GM12873 (cell line): ENCODE data around the gene ABCD1.

Experiments used
- CTCF ChIP-seq: IDR thresholded peaks from 2 replicates; pipeline ENCODE4 v1.5.1; 2012; ENCODE audit warnings: low read depth, mild to moderate bottlenecking, moderate library complexity, low read length, control low read depth; ENCODE audit not compliant: insufficient read depth; ENCODE audit errors: missing control alignments

Gene ABCD1

GRCh38 chrX:153723351-153724251, 1.1 kb upstream of the ABCD1 start:
- peak; percentile 59 for TF ChIP-seq CTCF

GRCh38 chrX:153725039-153725831, 579 bp downstream of the ABCD1 start:
- TF ChIP-seq CTCF = no peak

- TF ChIP-seq CTCF = no peak
Measured at GRCh38 chrX:153725832-153726285, 1.2 kb downstream of the ABCD1 start.

GRCh38 chrX:153726286-153727122, 1.8 kb downstream of the ABCD1 start:
- TF ChIP-seq CTCF = no peak

- TF ChIP-seq CTCF = no peak
Measured at GRCh38 chrX:153727123-153727931, 2.7 kb downstream of the ABCD1 start.

- TF ChIP-seq CTCF = no peak
Measured at GRCh38 chrX:153728095-153728494, 3.4 kb downstream of the ABCD1 start.
